ENCODE data around the gene IFT81. TPM values are rescaled to one million over a fixed set of nuclear protein-coding genes. Genes with fewer than 3 reads are reported as not detected.

The IFT81 gene
- total RNA-seq, 4 donors from 2014 or later, result 3.6 to 12.6 (median 7.2) TPM

DNA sequence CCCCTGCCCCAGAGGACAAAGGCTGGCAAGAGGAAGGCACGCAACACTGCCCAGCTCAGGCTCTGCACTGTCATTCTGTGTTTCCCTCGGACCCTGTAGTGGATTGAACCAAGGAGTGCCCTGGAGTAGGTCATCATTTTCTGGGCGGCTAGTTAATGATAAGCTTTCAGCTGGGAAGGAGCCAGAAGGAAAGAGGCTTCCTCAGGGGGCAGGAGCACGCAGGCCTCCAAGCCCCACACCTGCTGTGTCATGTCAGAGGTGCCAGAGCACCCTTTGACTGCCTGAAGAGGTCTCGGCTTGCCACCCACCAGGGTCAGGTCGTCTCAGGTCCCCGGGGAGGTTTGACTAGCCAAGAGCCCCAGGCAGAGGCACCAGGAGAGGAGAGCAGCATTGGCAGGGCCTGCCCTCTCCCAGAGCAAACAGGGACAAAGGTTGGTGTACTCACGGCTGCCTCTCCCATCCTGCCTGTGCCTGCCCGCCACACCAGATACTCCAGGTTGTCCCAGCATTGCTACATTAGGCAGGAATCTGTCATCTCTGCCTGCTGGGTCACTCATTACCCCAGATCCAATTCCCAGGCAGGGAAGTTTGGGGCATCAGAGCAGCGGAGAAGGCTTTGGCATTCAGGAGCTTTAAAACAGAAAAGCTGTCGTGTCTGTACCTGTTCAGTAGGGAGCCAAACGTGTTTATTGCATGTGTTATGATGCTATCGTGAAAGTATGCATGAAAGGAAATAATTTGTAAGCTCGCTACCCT, 123.4 kb downstream of the IFT81 start:
- Histone ChIP-seq H3K27me3 (no peaks in the 10 kb centered on the region), H3K36me3 (no peaks in the 10 kb centered on the region), H3K27ac (peak overlapping the region; percentile 89 to 96 (median 94)), H3K9me3 (no peaks in the 10 kb centered on the region), H3K4me3 (peak overlapping the region in 3 of 4 donors; percentile 2 to 25 (median 13)), H3K4me1 (peaks cover 38 to 66% (median 47%) of the 10 kb centered on the region in 3 donors)
- DNase-seq, result no peak
- WGBS, 2 donors, result 29 to 35% methylated on average over 4 to 8 of the region's 14 CpGs
- TF ChIP-seq POLR2A (IDR thresholded peaks at IDR 0.05), result no peak
- TF ChIP-seq, protein P1, sequence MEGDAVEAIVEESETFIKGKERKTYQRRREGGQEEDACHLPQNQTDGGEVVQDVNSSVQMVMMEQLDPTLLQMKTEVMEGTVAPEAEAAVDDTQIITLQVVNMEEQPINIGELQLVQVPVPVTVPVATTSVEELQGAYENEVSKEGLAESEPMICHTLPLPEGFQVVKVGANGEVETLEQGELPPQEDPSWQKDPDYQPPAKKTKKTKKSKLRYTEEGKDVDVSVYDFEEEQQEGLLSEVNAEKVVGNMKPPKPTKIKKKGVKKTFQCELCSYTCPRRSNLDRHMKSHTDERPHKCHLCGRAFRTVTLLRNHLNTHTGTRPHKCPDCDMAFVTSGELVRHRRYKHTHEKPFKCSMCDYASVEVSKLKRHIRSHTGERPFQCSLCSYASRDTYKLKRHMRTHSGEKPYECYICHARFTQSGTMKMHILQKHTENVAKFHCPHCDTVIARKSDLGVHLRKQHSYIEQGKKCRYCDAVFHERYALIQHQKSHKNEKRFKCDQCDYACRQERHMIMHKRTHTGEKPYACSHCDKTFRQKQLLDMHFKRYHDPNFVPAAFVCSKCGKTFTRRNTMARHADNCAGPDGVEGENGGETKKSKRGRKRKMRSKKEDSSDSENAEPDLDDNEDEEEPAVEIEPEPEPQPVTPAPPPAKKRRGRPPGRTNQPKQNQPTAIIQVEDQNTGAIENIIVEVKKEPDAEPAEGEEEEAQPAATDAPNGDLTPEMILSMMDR (IDR thresholded peaks at IDR 0.05), result no peak
- intact Hi-C loops (cut with DNase I), result no loop called here

DNA sequence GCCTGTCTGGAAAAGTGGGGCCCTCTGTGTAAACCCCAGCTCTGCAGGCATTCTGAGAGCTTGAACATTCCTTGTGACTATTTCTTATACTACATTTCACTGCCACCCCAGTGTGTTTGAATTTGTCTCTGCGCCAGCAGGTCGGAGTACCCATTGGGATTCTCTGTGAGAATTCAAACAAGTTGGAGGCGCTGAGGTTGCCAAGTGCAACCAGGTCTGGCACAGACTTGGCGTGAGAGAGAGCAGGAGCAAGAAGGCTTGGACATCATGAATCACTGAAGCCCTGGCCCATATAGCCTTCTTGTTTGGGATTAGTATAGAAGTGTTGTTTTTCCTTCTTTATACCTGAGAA, 123.9 kb downstream of the IFT81 start:
- no peak for DNase-seq
- Histone ChIP-seq H3K9me3 (no peaks in the 10 kb centered on the region), H3K36me3 (no peaks in the 10 kb centered on the region), H3K4me3 (peak overlapping the region in 1 of 4 donors; percentile 24), H3K27ac (peak overlapping the region; percentile 89 to 96 (median 94)), H3K27me3 (no peaks in the 10 kb centered on the region), H3K4me1 (peaks cover 38 to 66% (median 47%) of the 10 kb centered on the region in 3 donors)
- TF ChIP-seq POLR2A (IDR thresholded peaks at IDR 0.05), result no peak
- TF ChIP-seq, protein P1 (IDR thresholded peaks at IDR 0.05), result no peak
- 19 to 63% methylated on average over 3 to 4 of the region's 4 CpGs for WGBS, 2 donors
- intact Hi-C loops (cut with DNase I), result no loop called here

DNA sequence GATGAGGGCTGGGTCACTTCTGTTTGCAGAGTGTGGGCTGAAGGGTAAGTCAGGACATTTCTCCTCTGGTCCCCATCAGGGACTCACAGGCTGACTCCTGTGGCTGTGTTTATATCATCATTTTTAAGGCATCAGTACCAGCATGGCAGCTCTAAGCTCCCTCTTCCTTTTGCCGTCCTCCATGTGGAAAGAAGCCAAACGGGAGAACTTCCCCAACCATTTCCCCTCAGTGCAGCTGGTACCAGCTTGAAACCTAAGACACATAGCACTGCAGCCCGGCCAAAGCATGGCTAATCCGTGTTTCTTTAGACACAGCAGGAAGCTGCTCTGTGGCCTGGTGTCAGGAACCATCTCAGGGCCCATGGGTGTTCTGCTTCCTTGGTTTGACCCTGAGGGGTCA, 124.9 kb downstream of the IFT81 start:
- WGBS, 2 donors, result no CpG with 5 or more reads among the region's 4 CpGs
- Histone ChIP-seq H3K27ac (peak overlapping the region; percentile 89 to 96 (median 94)), H3K4me1 (peaks cover 38 to 74% (median 50%) of the 10 kb centered on the region in 3 donors), H3K9me3 (no peaks in the 10 kb centered on the region), H3K27me3 (no peaks in the 10 kb centered on the region), H3K36me3 (no peaks in the 10 kb centered on the region), H3K4me3 (no peak overlapping the region)
- no peak for TF ChIP-seq POLR2A (IDR thresholded peaks at IDR 0.05)
- TF ChIP-seq, protein P1 (IDR thresholded peaks at IDR 0.05), result no peak
- intact Hi-C loops (cut with DNase I), result no loop called here
- no peak for DNase-seq

DNA sequence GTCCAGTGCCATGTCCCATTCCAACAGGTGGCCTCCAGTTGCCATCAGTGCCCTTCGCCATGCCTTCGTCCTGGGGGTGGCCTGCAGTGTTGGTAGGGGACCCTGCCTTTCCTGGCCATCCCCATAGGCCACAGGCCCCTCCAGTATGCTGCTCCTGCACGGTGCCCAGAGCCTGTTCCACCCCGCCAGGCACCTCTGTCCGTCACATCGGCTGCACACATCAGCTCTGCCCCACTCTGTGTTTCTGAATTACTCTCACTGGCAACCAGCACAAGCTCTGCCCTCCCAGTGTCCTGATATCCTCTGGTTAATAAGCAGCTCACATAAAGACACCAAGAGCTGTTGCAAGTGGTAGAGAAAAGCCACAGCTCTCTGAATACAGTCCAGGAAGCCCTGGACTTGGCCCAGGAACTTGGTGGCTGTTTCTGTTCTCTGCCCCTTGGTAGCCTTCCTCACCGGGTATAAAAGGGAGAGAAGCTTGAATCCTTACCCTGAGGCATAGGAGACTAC, 125.6 kb downstream of the IFT81 start:
- no peaks in the 10 kb centered on the region for H3K36me3 ChIP-seq
- WGBS, 2 donors, result 0 to 80% methylated on average over 1 to 4 of the region's 7 CpGs
- no peaks in the 10 kb centered on the region for H3K27me3 ChIP-seq
- no peak for DNase-seq
- intact Hi-C loops (cut with DNase I), result no loop called here
- peak overlapping the region; percentile 89 to 96 (median 94) for H3K27ac ChIP-seq
- peaks cover 38 to 69% (median 50%) of the 10 kb centered on the region in 3 donors for H3K4me1 ChIP-seq
- H3K4me3 ChIP-seq, result no peak overlapping the region
- no peak for TF ChIP-seq POLR2A (IDR thresholded peaks at IDR 0.05)
- TF ChIP-seq, protein P1 (IDR thresholded peaks at IDR 0.05), result no peak
- no peaks in the 10 kb centered on the region for H3K9me3 ChIP-seq

DNA sequence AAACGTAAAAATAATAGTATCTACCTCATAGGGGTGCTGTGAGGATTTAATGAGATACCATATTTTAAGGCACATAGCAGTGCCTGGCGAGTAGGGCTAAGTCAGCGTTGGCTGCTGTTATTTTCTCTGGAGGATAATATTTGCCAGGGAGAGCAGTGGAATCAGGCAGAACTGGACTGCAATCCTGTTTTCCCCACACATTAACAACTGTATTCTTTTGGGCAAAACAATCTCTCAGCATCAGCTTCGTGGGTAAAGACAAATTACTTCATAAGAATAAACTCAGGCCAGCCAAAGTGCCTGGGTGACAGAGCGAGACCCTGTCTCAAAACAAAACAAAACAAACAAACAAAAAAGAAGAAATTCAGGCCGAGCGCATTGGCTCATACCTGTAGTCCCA, 127.2 kb downstream of the IFT81 start:
- H3K9me3 ChIP-seq, result no peaks in the 10 kb centered on the region
- no peak overlapping the region for H3K4me3 ChIP-seq
- no peaks in the 10 kb centered on the region for H3K27me3 ChIP-seq
- no peak for TF ChIP-seq POLR2A (IDR thresholded peaks at IDR 0.05)
- TF ChIP-seq, protein P1 (IDR thresholded peaks at IDR 0.05), result no peak
- intact Hi-C loops (cut with DNase I), result no loop called here
- 85 to 92% methylated on average over 7 of the region's 7 CpGs for WGBS, 2 donors
- H3K4me1 ChIP-seq, result peaks cover 32 to 55% (median 42%) of the 10 kb centered on the region in 3 donors
- H3K27ac ChIP-seq, result no peak overlapping the region
- DNase-seq, result no peak
- no peaks in the 10 kb centered on the region for H3K36me3 ChIP-seq
